ENCODE results near the gene FOLR2.
"Not testable (repeated sequence)": the region's sequence is repeated elsewhere in the genome, so short reads cannot be mapped to it uniquely, and the experiment has no call there.

Gene FOLR2

DNA sequence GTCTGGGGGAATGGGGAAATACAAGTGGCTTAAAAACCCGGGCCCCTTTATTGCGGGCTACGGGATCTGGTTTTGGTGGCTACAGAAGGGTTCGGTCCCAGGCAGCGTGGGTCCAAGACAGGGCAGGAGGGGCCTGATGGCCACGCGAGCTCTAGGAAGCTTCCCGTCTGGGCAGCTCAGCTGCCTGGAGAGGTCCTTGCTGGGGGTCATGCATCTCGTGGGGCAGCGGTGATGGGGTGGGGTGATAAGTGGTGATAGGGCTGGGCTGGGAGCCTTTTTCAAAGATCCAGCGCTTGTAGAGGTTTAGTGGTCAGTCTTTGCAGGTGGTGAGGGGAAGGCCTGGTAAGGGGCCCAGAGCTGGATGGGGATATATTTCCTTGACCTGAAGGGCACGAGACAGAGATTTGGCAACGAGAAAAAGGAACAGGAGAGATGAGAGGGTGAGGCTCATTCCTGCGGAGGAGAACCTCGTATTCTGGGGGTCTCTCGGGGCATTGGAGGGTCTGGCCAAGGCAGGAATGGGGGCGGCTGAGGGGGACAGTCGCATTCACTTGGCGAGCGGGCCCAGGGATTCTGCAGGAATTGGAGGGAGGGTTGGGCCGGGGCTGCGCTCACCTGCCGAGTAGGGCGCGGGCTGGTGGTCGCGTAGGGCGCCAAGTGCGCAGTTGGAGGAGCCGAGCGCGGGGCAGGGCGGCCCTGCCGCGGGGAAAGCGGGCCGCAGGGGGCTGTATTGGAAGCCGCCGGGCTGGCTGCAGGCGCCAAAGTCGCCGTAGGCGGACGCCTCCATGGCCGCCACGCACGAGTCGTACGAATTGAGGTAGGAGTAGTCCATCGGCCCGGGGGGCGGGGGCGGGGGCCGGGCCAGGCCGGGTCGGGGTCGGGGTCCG lies 26.8 kb downstream of the FOLR2 start:
- no peak for DNase-seq

DNA sequence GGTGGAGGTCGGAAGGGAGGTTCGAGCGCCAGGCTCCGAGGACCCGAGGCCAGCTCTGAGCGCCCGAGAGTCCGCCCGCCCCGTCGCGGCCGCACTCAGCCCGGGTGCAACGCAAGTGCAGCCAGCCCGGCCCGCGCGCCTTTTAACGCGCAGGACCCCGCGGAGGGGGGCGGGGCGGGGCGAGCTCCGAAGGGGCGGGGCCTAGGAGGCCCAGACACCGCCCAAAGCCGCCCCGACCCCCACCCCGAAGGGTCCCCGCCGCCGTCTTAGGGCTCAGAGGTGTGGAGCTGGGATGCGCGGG lies 27.4 kb downstream of the FOLR2 start, which contains the start of gene PHOX2A:
Gene PHOX2A (minus strand): TSS at position 117 of the 301 bp plus-strand sequence. CDS start 172 bp downstream, outside the sequence.
- DNase-seq = no peak

DNA sequence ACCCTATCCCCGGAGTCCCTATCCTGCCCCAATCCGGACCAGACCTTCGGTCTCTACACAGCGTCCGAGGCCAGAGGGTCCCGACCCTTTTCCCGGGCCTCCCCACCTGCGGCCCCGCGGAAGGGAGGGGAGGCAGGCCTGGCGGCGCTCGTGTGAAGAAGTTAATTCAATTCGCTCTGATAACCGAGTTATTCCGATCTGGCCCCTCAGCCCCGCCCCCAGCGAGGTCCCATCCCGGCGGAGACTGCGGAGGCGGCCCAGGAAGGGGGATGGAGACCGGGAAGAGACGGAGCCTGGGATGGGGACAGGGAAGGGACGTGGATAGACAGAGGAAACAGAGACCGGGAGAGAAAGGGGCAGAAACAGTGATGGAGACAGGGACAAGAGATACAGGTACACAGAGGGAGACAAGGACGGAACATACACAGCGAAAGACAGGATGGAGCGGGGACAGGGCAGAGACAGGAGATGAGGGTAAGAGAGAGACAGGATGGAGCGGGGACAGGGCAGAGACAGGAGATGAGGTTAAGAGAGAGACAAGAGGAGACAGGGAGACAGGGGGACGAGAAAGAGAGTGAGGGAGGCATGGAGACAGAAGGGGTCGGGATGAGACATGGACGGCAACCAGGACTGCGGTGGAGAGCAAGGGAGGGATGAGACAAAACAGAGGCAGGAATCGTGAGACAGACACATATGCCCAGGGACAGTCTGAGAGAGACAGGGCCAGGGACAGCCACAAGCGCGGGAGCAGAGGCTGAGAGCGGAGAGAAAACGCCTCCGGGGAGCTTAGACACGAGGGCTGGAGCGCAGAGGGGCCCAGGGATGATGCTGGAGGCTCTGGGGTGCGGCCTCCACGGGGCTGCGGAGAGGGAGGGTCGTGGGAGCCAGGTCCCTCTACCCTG lies 28.0 kb downstream of the FOLR2 start:
- DNase-seq = no peak

DNA sequence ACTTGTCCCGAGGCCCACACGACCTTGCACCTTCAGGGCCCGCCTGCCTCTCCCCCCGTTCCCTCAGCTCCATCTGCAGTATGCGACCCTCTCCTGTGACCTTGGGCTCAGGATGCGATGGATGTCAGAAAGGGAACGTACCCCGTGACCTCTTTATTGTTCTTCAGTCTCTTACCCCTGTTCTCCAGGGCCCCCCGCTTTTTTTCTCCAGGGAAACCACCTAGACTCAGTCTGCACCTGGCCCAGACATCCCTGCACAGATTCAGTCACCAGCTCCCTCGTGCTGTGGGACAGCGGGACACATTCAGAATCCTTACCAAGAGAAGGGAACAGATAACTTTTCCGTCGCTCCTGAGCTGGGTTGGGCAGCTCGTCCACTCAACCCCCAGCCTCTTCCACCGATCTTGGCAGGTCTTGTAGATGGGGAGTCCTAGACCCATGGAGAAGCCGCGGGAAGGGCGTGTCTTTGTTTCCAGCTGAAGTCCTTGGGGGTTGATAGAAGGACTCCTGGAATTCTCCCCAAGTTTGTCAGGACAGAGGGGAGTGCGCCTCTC lies 28.7 kb downstream of the FOLR2 start:
- no peak for DNase-seq

DNA sequence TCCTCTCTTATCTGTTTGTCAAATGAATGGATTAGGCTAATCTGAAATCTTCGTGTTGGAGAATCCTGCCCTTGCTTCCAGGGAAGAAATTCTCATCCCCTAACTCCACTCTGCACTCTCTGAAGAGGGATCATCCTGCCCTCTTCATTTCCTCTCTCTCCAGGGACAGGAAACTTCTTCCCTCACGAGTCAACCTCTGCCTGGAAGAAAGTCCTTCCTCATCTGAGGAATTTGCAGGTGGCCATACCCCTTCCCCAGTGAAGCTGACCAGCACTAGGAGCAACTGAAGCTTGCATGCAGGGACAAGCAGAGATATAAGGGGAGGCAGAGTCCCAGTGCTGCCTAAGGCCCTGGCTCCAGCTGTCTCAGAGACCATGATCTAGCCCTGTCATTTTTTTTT lies 31.0 kb downstream of the FOLR2 start:
- no peak for DNase-seq

GRCh38 chr11:72249961-72250360 lies 33.4 kb downstream of the FOLR2 start:
- no peak for DNase-seq

GRCh38 chr11:72250661-72251464 lies 34.3 kb downstream of the FOLR2 start:
- DNase-seq = no peak

DNA sequence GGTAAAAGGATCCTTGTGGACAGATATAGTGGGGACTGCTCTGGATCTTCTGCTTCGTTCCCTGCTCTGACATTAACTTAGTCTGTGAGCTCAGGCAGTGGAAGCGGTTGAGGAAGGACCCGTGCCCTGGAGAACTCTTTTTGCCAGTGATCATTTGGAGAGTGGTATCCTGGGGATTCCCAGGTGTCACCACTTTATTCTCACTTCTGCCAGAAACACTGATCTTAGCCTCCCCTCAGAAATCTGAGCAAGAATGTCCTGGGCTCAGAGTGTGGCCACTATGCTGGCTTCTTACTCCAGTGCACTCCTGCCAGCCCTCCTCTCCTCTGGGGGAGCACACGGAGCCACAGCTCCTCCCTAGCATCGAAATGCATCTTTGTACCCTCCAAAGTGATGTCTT lies 35.0 kb downstream of the FOLR2 start:
- DNase-seq = no peak

GRCh38 chr11:72253392-72253791 lies 36.8 kb downstream of the FOLR2 start:
- no peak for DNase-seq

DNA sequence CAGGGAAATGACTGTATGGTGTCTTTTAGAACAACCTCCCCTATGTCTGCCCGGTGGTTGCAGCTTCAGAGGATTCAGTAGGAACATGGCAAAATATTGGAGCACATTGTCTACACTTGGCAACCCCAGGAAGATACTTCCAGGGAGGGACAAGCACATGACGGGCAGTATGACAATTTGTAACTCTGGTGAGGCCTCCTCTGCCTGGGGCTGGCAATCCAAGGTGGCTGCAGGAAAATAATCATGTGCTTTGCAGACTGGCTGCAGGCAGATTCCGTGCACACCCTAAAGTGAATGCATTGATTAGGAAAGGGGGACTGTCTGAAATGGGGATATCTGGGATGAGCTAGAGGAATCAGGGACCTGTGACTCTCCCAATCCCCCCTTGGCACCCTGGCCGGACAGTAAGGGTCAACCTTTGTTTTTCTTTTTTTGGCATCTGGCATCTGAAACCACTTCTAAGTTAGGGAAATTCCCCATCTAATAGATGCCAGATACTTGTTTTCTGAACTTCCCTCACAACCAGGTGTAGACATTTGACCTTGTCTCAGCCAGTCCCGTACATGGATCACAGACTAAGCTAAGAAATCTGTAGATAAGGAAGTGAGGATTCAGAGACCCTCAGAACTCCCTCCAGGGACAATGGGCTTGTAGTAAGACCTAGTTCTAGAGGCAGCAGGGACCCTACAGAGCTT lies 37.9 kb downstream of the FOLR2 start:
- DNase-seq = no peak

GRCh38 chr11:72257570-72257969 lies 41.0 kb downstream of the FOLR2 start:
- DNase-seq = no peak

GRCh38 chr11:72259490-72259889 lies 42.9 kb downstream of the FOLR2 start:
- no peak for DNase-seq

GRCh38 chr11:72260574-72260973 lies 44.0 kb downstream of the FOLR2 start:
- no peak for DNase-seq

DNA sequence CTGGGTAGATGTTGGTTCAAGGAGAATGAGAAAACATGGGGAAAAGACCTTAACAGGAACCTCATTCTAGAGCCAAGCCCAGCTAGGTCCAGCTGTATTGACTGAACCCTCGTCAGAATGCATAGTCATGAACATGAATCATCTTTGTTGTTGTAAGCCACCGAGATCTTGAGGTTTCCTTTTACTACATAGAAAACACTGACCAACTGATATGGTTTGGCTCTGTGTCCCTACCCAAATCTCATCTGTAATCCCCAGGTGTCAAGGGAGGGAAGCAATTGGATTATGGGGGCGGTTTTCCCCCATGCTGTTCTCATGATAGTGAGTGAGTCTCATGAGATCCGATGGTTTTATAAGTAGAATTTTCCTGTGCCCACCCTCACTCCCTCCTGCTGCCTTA lies 46.8 kb downstream of the FOLR2 start:
- DNase-seq = no peak

GRCh38 chr11:72265951-72266350 lies 49.4 kb downstream of the FOLR2 start:
- DNase-seq = no peak

- not testable (repeated sequence) for DNase-seq
These were observed 50.4 kb downstream of the FOLR2 start for GRCh38 chr11:72266960-72267359.

GRCh38 chr11:72267956-72268617 lies 51.5 kb downstream of the FOLR2 start:
- no peak for DNase-seq
